OCI-LY3 (cell line): Measurements from ENCODE around the gene SLCO4A1.
A peak's percentile ranks its signal among the peaks of the same experiment; 100 is the strongest.

Experiments used
- H2AFZ ChIP-seq: fragments of 200-600, 300-600 bp; shearing (Covaris generic); 2 replicates; pipeline ENCODE4 v1.6.0; 2014; ENCODE audit warnings: antibody characterized with exemption, low read depth, low read length
- H3K27ac ChIP-seq: fragments of 200-600, 300-600 bp; sonication (generic); 2 replicates; pipeline ENCODE4 v1.5.1; 2014; ENCODE audit warnings: mild to moderate bottlenecking, low read length, moderate library complexity, mixed read lengths
- H3K27me3 ChIP-seq: fragments of 200-600, 300-600 bp; sonication (generic); 2 replicates; pipeline ENCODE4 v1.6.1; 2014; ENCODE audit warnings: low read depth, low read length, mixed read lengths
- H3K36me3 ChIP-seq: fragments of 200-600, 300-600 bp; sonication (generic); replicated peaks from 2 replicates; pipeline ENCODE3; 2014; ENCODE audit warnings: low read depth, low read length, mixed read lengths
- H3K4me1 ChIP-seq: fragments of 300-600, 200-600 bp; sonication (generic); 2 replicates; pipeline ENCODE4 v1.6.1; 2014; ENCODE audit warnings: low read length, mixed read lengths
- H3K4me2 ChIP-seq: fragments of 200-600, 300-600 bp; sonication (generic); 2 replicates; pipeline ENCODE4 v1.6.1; 2014; ENCODE audit warnings: low read length, mixed read lengths
- H3K4me3 ChIP-seq: fragments of 300-600, 200-600 bp; sonication (generic); 2 replicates; pipeline ENCODE4 v1.5.1; 2014; ENCODE audit warnings: antibody characterized with exemption, mild to moderate bottlenecking, low read length, moderate library complexity
- H3K79me2 ChIP-seq: fragments of 300-600, 200-600 bp; shearing (Covaris generic); 2 replicates; pipeline ENCODE4 v1.6.1; 2014; ENCODE audit warnings: mild to moderate bottlenecking, low read length, mixed read lengths
- H3K9ac ChIP-seq: fragments of 300-600, 200-600 bp; shearing (Covaris generic); 2 replicates; pipeline ENCODE4 v1.6.0; 2014; ENCODE audit warnings: mild to moderate bottlenecking, low read length, moderate library complexity
- H3K9me3 ChIP-seq: fragments of 200-600, 300-600 bp; shearing (Covaris generic); 2 replicates; pipeline ENCODE4 v1.6.1; 2014; ENCODE audit warnings: low read length, mixed read lengths; ENCODE audit not compliant: insufficient read depth
- H4K20me1 ChIP-seq: fragments of 200-600, 300-600 bp; sonication (generic); 2 replicates; pipeline ENCODE4 v1.6.1; 2016; ENCODE audit warnings: low read length, mixed read lengths; ENCODE audit not compliant: insufficient read depth
- EZH2phosphoT487 ChIP-seq: fragments of 200-600 bp; shearing (Covaris generic); IDR thresholded peaks from 2 replicates; pipeline ENCODE4 v1.6.1; 2018; ENCODE audit warnings: antibody characterized with exemption, mixed run types, low read depth
- TF ChIP-seq, protein P1 (sequence below): fragments of 200-600, 300-600 bp; sonication (generic); IDR thresholded peaks from 2 replicates; pipeline ENCODE4 v1.5.1; 2014; ENCODE audit warnings: antibody characterized with exemption, low read length, low read depth

SLCO4A1 gene

DNA sequence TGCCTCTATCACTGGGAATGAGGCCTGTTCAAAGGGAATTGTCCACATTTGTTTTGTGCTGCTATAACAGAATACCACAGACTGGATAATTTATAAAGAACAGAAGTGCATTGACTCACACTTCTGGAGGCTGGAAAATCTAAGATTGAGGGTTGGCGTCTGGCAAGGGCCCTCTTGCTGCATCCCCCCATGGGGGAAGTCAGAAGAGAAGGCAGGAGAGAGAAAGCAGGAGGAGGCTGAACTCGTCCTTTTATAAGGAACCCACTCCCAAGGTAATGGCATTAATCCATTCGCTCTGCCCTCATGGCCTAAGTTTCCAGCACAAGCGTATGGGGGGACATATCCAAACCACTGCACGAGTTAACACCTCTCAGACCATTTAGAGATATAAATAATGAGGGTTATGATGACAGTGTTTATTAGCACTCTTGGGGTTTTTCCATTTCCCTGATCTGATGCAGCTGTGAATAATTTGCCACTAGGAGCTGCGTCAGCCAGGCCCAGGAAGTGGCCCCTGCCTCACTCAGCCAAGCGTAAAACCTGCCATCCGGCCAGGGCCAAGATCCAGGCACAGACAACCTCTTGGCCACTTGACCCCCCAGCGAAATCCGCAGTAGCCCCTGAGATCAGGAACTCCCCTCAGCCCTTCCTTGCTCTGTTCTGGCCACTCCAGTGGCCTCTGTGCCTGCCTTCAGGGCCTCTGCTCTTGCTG is 14.2 kb upstream of the SLCO4A1 start:
- Histone ChIP-seq H2AFZ (no peak overlapping the region; the same call in 1 of the 2 replicates), H3K27me3 (peaks cover 11% of the 10 kb centered on the region), H3K27ac (peak overlapping the region; percentile 44), H3K4me2 (peak overlapping the region; percentile 66), H3K4me3 (peak overlapping the region; percentile 30; the same call in 1 of the 2 replicates), H3K79me2 (no peaks in the 10 kb centered on the region), H3K9ac (peak overlapping the region; percentile 58; the same call in 1 of the 2 replicates), H4K20me1 (no peaks in the 10 kb centered on the region), H3K9me3 (no peaks in the 10 kb centered on the region), H3K4me1 (peaks cover 39% of the 10 kb centered on the region), H3K36me3 (no peaks in the 10 kb centered on the region)
- TF ChIP-seq EZH2phosphoT487: no peak
- TF ChIP-seq, protein P1, sequence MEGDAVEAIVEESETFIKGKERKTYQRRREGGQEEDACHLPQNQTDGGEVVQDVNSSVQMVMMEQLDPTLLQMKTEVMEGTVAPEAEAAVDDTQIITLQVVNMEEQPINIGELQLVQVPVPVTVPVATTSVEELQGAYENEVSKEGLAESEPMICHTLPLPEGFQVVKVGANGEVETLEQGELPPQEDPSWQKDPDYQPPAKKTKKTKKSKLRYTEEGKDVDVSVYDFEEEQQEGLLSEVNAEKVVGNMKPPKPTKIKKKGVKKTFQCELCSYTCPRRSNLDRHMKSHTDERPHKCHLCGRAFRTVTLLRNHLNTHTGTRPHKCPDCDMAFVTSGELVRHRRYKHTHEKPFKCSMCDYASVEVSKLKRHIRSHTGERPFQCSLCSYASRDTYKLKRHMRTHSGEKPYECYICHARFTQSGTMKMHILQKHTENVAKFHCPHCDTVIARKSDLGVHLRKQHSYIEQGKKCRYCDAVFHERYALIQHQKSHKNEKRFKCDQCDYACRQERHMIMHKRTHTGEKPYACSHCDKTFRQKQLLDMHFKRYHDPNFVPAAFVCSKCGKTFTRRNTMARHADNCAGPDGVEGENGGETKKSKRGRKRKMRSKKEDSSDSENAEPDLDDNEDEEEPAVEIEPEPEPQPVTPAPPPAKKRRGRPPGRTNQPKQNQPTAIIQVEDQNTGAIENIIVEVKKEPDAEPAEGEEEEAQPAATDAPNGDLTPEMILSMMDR: no peak

DNA sequence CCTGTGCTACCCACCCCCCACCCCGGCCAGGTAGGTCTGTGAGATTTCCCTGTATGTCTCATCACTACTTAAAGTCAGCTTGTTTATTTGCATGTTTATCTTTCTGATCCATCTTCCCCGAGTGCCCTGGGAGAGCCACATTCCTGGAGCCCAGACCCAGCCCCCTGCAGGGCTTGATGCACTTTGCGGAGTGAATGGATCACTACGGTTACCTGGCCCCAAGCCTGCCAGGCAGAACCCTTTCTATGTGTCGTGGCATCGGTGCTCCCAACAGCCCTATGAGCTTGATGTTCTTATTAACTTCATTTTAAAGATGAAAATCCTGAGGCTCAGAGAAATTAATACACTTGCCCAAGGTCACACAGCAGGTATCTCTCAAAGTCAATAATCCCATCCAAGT is 13.6 kb upstream of the SLCO4A1 start:
- Histone ChIP-seq H3K36me3 (no peaks in the 10 kb centered on the region), H4K20me1 (no peaks in the 10 kb centered on the region), H3K79me2 (no peaks in the 10 kb centered on the region), H3K4me3 (peak overlapping the region; percentile 30; the same call in 1 of the 2 replicates), H3K27me3 (peaks cover 15% of the 10 kb centered on the region), H2AFZ (no peak overlapping the region), H3K4me2 (peak overlapping the region; percentile 66), H3K9ac (peak overlapping the region; percentile 58; the same call in 1 of the 2 replicates), H3K4me1 (peaks cover 33% of the 10 kb centered on the region), H3K27ac (peak overlapping the region; percentile 44), H3K9me3 (no peaks in the 10 kb centered on the region)
- TF ChIP-seq, protein P1: no peak
- no peak for TF ChIP-seq EZH2phosphoT487

DNA sequence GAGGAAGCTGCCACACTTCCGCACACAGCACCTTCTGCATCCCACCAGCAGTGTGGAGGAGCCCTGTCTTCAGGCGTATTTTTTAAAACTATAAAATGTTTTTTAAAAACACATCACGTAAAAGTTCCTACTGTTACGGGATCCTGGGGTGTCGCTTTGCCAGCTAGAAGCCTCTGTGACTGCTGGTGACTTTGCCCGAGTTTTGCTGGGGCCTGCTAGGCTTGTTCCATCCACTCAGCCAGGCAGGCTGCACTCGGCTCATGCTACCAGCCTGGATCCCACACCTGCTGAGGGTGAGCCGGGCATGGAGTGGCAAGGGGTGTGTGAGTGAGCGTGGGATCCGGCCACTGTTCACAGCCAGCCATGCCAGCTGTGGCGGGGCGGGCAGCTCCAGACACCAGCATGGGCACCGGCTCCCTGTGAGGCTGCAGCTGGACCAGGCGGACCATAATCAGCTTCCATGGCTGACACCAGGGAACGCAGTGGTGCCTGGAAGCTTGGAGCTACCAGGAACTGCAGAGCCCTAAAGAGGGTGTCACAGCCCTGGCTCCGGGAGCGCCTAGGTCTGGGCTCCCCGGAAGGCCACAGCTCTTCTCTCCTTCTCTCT is 12.3 kb upstream of the SLCO4A1 start:
- Histone ChIP-seq H3K9me3 (no peaks in the 10 kb centered on the region), H3K27ac (no peak overlapping the region), H3K4me1 (peaks cover 21% of the 10 kb centered on the region), H3K36me3 (no peaks in the 10 kb centered on the region), H4K20me1 (no peaks in the 10 kb centered on the region), H3K79me2 (no peaks in the 10 kb centered on the region), H3K4me3 (no peak overlapping the region), H3K27me3 (peaks cover 18% of the 10 kb centered on the region), H3K4me2 (no peak overlapping the region), H3K9ac (no peak overlapping the region), H2AFZ (no peak overlapping the region)
- TF ChIP-seq EZH2phosphoT487: no peak
- TF ChIP-seq, protein P1: no peak
